Loucy (cell line): ENCODE data around the gene PPFIA4.

Experiments
- EZH2phosphoT487 ChIP-seq: fragments of 200-600 bp; IDR thresholded peaks from 2 replicates; pipeline ENCODE4 v1.6.1; 2018; ENCODE audit warnings: antibody characterized with exemption, mild to moderate bottlenecking, moderate library complexity, borderline replicate concordance
- TF ChIP-seq, protein P1 (sequence below): fragments of 200-600 bp; sonication (generic); conservative IDR thresholded peaks from 2 replicates; pipeline ENCODE4 v1.5.1; 2014; ENCODE audit warnings: mild to moderate bottlenecking, antibody characterized with exemption, low read length

DNA sequence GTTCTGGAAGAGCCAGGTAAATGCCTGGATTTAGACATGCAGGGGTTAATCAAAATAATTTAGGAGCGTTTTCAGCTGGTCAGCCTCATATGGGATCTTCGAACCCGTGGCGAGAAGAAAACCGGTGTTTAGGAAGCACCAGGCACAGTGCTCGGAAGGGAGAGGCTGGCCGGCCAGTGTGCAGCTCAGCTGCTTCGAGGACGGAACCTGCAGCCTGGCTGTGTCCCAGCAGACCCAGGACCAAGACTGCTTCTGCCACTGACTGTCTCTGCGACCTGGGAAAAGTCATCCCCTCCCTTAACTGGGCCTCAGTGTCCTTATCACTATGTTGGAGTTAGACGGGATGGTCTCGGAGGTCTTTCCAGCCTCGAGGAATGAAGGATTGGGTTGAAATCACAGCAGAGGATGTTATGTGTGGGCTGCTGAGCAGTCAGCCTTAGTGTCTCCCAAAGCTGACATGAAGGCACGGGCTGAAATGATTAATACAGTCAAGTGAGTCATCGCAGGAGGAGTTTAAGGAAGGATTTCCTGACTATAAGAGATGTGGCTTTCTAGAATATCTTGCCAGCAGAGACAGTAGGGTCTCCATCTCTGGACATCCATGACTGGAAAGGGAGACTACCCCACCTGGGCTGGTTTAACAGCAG, 20.8 kb downstream of the PPFIA4 start:
- TF ChIP-seq, protein P1, sequence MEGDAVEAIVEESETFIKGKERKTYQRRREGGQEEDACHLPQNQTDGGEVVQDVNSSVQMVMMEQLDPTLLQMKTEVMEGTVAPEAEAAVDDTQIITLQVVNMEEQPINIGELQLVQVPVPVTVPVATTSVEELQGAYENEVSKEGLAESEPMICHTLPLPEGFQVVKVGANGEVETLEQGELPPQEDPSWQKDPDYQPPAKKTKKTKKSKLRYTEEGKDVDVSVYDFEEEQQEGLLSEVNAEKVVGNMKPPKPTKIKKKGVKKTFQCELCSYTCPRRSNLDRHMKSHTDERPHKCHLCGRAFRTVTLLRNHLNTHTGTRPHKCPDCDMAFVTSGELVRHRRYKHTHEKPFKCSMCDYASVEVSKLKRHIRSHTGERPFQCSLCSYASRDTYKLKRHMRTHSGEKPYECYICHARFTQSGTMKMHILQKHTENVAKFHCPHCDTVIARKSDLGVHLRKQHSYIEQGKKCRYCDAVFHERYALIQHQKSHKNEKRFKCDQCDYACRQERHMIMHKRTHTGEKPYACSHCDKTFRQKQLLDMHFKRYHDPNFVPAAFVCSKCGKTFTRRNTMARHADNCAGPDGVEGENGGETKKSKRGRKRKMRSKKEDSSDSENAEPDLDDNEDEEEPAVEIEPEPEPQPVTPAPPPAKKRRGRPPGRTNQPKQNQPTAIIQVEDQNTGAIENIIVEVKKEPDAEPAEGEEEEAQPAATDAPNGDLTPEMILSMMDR, result no peak
- TF ChIP-seq EZH2phosphoT487, result no peak
